Cardiac fibroblast (primary cell): ENCODE results near the gene EVA1A.

Source experiments
- DNase-seq, 2 donors: peaks; one replicate each; pipeline versions ENCODE4 v3.0.0 to v3.0.0-alpha.2; 2010; ENCODE audit warnings: low read depth in 2 of 2
- H3K4me3 ChIP-seq, 2 donors: replicated peaks in 1 of 2; 1 replicate in 1 of 2; 2 replicates in 1 of 2; pipeline ENCODE4 v1.5.1; 2011; ENCODE audit warnings: low read depth in 2 of 2, low read length in 2 of 2, mild to moderate bottlenecking in 2 of 2, moderate library complexity in 1 of 2
- CTCF ChIP-seq: IDR thresholded peaks from one replicate; pipeline ENCODE4 v1.5.1; 2011; ENCODE audit warnings: low read depth, mild to moderate bottlenecking, low read length, inconsistent platforms

EVA1A gene

GRCh38 chr2:75525434-75526310 lies 35.1 kb downstream of the EVA1A start:
- TF ChIP-seq CTCF = no peak
- no peak overlapping the region for H3K4me3 ChIP-seq
- DNase-seq = peak in 1 of 2 donors; percentile 39

DNA sequence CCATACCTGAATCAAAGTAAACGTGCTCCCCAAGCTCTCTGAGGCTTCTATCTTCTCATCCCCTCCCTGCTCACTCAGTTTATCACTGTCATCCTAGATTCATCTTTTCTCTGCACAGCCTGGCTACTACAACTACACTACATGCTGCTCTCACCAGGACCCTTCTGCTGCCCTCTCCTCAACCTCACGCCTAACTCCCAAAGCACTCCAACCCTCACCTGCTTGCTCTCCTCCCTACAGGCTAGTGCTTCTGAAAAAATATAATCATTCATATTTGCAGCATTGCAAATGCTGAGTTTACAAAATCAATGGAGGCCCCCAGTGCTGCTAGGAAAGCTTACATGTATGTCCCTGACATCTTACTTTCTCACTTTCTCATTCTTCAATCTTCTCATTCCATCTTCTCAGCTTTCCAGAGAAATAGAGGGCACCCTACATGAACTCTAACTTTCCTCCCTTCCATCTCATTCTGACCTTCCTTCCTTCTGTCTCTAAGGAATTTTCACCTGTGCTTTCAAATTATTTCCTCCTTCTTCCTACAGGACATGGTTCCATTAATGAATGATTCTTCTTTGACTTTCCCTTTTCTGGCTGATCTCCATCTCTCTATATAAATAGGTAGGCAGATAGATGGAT lies 36.3 kb downstream of the EVA1A start:
- TF ChIP-seq CTCF = no peak
- no peak for DNase-seq
- no peak overlapping the region for H3K4me3 ChIP-seq

- TF ChIP-seq CTCF = no peak
- H3K4me3 ChIP-seq = no peak overlapping the region
- DNase-seq = peak; percentile 41 to 59
Measured at GRCh38 chr2:75523313-75524275, 37.1 kb downstream of the EVA1A start.

GRCh38 chr2:75522543-75523312 lies 38.0 kb downstream of the EVA1A start:
- no peak for TF ChIP-seq CTCF
- no peak overlapping the region for H3K4me3 ChIP-seq
- DNase-seq = no peak

DNA sequence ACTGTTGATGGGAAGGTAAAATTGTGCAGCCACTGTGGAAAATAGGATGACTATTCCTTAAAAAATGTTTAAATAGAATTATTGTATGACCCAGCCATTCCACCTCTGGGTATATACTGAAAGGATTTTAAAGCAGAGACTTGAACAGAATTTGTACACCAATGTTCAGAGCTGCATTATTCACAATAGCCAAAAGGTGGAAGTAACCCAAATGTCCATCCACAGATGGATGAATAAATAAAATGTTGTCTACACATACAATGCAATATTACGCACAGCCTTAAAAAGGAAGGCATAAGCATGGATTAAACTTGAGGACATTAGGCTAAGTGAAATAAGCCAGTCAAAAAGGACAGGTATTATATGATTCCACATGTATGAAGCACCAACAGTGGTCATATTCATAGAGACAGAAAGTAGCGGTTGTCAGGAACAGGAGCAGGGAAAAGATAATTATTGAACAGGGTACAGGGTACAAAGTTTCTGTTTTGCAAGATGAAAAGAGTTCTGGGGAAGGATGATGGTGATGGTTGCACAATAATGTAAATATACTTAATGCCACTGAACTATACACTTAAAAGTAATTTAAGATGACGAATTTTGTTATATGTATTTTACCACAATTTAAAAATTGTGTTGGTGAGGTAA lies 39.4 kb downstream of the EVA1A start:
- no peak for DNase-seq
- TF ChIP-seq CTCF = no peak
- no peak overlapping the region for H3K4me3 ChIP-seq
